Measurements from ENCODE around the gene RNASEH2B.

- TF ChIP-seq CTCF (IDR thresholded peaks at IDR 0.05) (no peak), EP300 (IDR thresholded peaks at IDR 0.05; ENCODE audit: low read depth) (no peak), POLR2AphosphoS5 (IDR thresholded peaks at IDR 0.05) (no peak)
These were observed 7.2 kb downstream of the RNASEH2B start for GRCh38 chr13:50916701-50917184.
